GM23338 (cell line): Measurements from ENCODE around the gene TMEM74B. TPM values are rescaled to one million over a fixed set of nuclear protein-coding genes. Genes with fewer than 3 reads are reported as not detected.

ENCODE experiments used
- ATAC-seq: fragments of 200-7000 bp; cut with Tn5 transposase; 3 replicates; pipeline ENCODE4 v1.9.1; 2020
- DNase-seq: peaks from one replicate; pipeline ENCODE4 v3.0.0-alpha.2; 2015; ENCODE audit warnings: low spot score
- H2AFZ ChIP-seq: fragments of 200-600 bp; sonication (generic); 2 replicates; pipeline ENCODE4 v1.8.0; 2016; ENCODE audit warnings: antibody characterized with exemption, mild to moderate bottlenecking, moderate library complexity
- H3F3A ChIP-seq: fragments of 200-600 bp; sonication (generic); replicated peaks from 2 replicates; pipeline ENCODE4 v1.8.0; 2017; ENCODE audit warnings: antibody characterized with exemption, mixed run types, low read depth
- H3K27ac ChIP-seq: fragments of 200-600 bp; sonication (generic); 2 replicates; pipeline ENCODE4 v1.6.1; 2016; ENCODE audit warnings: low read depth
- H3K27me3 ChIP-seq: fragments of 200-600 bp; sonication (generic); 2 replicates; pipeline ENCODE4 v1.8.0; 2016; ENCODE audit warnings: mild to moderate bottlenecking, mixed run types, moderate library complexity; ENCODE audit not compliant: insufficient read depth
- H3K36me3 ChIP-seq: fragments of 200-600 bp; sonication (generic); 2 replicates; pipeline ENCODE4 v1.8.0; 2016; ENCODE audit warnings: mild to moderate bottlenecking; ENCODE audit not compliant: insufficient read depth
- H3K4me1 ChIP-seq: fragments of 200-600 bp; sonication (generic); 2 replicates; pipeline ENCODE4 v1.8.0; 2016; ENCODE audit warnings: mild to moderate bottlenecking, moderate library complexity; ENCODE audit not compliant: insufficient read depth
- H3K4me2 ChIP-seq: fragments of 200-600 bp; sonication (generic); 2 replicates; pipeline ENCODE4 v1.7.1; 2017; ENCODE audit warnings: mixed run types
- H3K4me3 ChIP-seq: fragments of 200-600 bp; sonication (generic); 2 replicates; pipeline ENCODE4 v1.6.1; 2016; ENCODE audit warnings: mixed run types
- H3K79me2 ChIP-seq: fragments of 200-600 bp; sonication (generic); replicated peaks from 2 replicates; pipeline ENCODE4 v1.8.0; 2017; ENCODE audit warnings: mild to moderate bottlenecking; ENCODE audit not compliant: insufficient read depth
- H3K9me2 ChIP-seq: fragments of 200-600 bp; sonication (generic); 2 replicates; pipeline ENCODE4 v1.8.0; 2017; ENCODE audit not compliant: insufficient read depth
- H4K20me1 ChIP-seq: fragments of 200-600 bp; sonication (generic); replicated peaks from 2 replicates; pipeline ENCODE4 v1.8.0; 2017; ENCODE audit warnings: mild to moderate bottlenecking; ENCODE audit not compliant: insufficient read depth
- H3K27ac Mint-ChIP-seq: 2 replicates; pipeline ENCODE4 v1.8.0; 2020; ENCODE audit warnings: inconsistent platforms, mild to moderate bottlenecking, moderate library complexity, mixed read lengths
- H3K27me3 Mint-ChIP-seq: 3 replicates; pipeline ENCODE4 v1.8.0; 2022; ENCODE audit warnings: low read depth, mild to moderate bottlenecking, moderate library complexity, mixed read lengths, inconsistent platforms; ENCODE audit not compliant: insufficient read depth, poor library complexity
- H3K36me3 Mint-ChIP-seq: 3 replicates; pipeline ENCODE4 v1.8.0; 2021; ENCODE audit warnings: low read depth, mild to moderate bottlenecking, inconsistent platforms, moderate library complexity, mixed read lengths
- H3K4me1 Mint-ChIP-seq: 3 replicates; pipeline ENCODE4 v1.8.0; 2020; ENCODE audit warnings: mild to moderate bottlenecking, inconsistent platforms, mixed read lengths
- H3K4me3 Mint-ChIP-seq: 3 replicates; pipeline ENCODE4 v1.8.0; 2021; ENCODE audit warnings: moderate library complexity, mild to moderate bottlenecking, inconsistent platforms, mixed read lengths
- H3K9me3 Mint-ChIP-seq: 3 replicates; pipeline ENCODE4 v1.8.0; 2020; ENCODE audit warnings: moderate library complexity, mild to moderate bottlenecking, inconsistent platforms, mixed read lengths
- CREB1 ChIP-seq: fragments of 250-450 bp; sonication (Bioruptor Pico); IDR thresholded peaks from 2 replicates; pipeline ENCODE4 v1.5.0; 2020; ENCODE audit warnings: low read depth, mild to moderate bottlenecking, moderate library complexity
- JUNB ChIP-seq: IDR thresholded peaks from one replicate; pipeline ENCODE4 v1.6.1; 2016; ENCODE audit warnings: antibody characterized with exemption; ENCODE audit not compliant: unreplicated experiment
- POLR2AphosphoS5 ChIP-seq: IDR thresholded peaks from 2 replicates; pipeline ENCODE4 v1.6.1; 2016; ENCODE audit warnings: antibody characterized with exemption, low read depth
- STAT1 ChIP-seq: IDR thresholded peaks from one replicate; pipeline ENCODE4 v1.6.1; 2016; ENCODE audit warnings: antibody characterized with exemption; ENCODE audit not compliant: unreplicated experiment
- ZNF114 ChIP-seq: fragments of 250-450 bp; sonication (Bioruptor Pico); IDR thresholded peaks from 2 replicates; pipeline ENCODE4 v1.5.0; 2020; ENCODE audit warnings: mild to moderate bottlenecking, moderate library complexity
- ZNF331 ChIP-seq: fragments of 250-450 bp; sonication (Bioruptor Pico); IDR thresholded peaks from 2 replicates; pipeline ENCODE4 v1.5.0; 2020; ENCODE audit warnings: low read depth, mild to moderate bottlenecking, moderate library complexity
- polyA plus RNA-seq: library from polyadenylated mRNA; unstranded; fragments of >200 nt; fragmentation: Nextera tagmentation; extraction: Ambion mirVana; gene quantifications from 2 replicates; pipeline ENCODE4 v1.2.1, GENCODE V29; 2016
- total RNA-seq: library from RNA; depleted of rRNA; stranded (reverse); fragments of >200 nt; shearing (Covaris generic); gene quantifications from 2 replicates; pipeline ENCODE4 v1.2.3, GENCODE V29; 2014
- TF ChIP-seq, protein P1 (sequence below): IDR thresholded peaks from one replicate; pipeline ENCODE4 v1.6.1; 2018; ENCODE audit warnings: antibody characterized with exemption; ENCODE audit not compliant: unreplicated experiment
- TF ChIP-seq, protein P2 (sequence below), 2 experiments: fragments of 200-600 bp in 1 of 2; sonication (generic) in 1 of 2; conservative IDR thresholded peaks; 2 replicates each; pipeline versions ENCODE4 v1.5.1 to v1.6.1; 2016 to 2017; ENCODE audit warnings: antibody characterized with exemption in 2 of 2, low read depth in 2 of 2, mild to moderate bottlenecking in 2 of 2, moderate library complexity in 1 of 2
- TF ChIP-seq, protein P3 (sequence below): IDR thresholded peaks from 2 replicates; pipeline ENCODE4 v1.6.1; 2016; ENCODE audit warnings: antibody characterized with exemption

TMEM74B gene
- total and polyA plus RNA-seq, 2 experiments from 2014 or later: 1.0 to 4.8 TPM

DNA sequence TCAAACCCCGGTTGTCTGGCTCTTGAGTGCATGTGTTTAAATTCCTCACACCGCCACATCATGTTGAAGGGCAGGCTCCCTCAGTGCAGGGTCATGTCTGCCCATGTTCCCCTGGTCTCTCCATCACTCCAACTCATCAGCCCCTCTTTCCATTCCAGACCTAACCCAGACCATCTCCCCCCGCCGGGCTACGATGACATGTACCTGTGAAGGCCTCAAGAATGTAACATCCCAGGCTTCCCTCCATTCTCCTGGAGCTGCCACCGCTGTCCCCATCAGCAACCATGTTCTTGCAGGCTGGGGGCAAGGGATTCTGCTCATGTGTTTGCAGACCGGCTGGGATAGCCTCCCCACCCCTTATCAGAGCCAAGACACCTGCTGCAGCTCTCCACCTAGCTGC is 19.9 kb downstream of the TMEM74B start (continued):
- TF ChIP-seq, protein P1, sequence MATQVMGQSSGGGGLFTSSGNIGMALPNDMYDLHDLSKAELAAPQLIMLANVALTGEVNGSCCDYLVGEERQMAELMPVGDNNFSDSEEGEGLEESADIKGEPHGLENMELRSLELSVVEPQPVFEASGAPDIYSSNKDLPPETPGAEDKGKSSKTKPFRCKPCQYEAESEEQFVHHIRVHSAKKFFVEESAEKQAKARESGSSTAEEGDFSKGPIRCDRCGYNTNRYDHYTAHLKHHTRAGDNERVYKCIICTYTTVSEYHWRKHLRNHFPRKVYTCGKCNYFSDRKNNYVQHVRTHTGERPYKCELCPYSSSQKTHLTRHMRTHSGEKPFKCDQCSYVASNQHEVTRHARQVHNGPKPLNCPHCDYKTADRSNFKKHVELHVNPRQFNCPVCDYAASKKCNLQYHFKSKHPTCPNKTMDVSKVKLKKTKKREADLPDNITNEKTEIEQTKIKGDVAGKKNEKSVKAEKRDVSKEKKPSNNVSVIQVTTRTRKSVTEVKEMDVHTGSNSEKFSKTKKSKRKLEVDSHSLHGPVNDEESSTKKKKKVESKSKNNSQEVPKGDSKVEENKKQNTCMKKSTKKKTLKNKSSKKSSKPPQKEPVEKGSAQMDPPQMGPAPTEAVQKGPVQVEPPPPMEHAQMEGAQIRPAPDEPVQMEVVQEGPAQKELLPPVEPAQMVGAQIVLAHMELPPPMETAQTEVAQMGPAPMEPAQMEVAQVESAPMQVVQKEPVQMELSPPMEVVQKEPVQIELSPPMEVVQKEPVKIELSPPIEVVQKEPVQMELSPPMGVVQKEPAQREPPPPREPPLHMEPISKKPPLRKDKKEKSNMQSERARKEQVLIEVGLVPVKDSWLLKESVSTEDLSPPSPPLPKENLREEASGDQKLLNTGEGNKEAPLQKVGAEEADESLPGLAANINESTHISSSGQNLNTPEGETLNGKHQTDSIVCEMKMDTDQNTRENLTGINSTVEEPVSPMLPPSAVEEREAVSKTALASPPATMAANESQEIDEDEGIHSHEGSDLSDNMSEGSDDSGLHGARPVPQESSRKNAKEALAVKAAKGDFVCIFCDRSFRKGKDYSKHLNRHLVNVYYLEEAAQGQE: no peak
- TF ChIP-seq, protein P2, sequence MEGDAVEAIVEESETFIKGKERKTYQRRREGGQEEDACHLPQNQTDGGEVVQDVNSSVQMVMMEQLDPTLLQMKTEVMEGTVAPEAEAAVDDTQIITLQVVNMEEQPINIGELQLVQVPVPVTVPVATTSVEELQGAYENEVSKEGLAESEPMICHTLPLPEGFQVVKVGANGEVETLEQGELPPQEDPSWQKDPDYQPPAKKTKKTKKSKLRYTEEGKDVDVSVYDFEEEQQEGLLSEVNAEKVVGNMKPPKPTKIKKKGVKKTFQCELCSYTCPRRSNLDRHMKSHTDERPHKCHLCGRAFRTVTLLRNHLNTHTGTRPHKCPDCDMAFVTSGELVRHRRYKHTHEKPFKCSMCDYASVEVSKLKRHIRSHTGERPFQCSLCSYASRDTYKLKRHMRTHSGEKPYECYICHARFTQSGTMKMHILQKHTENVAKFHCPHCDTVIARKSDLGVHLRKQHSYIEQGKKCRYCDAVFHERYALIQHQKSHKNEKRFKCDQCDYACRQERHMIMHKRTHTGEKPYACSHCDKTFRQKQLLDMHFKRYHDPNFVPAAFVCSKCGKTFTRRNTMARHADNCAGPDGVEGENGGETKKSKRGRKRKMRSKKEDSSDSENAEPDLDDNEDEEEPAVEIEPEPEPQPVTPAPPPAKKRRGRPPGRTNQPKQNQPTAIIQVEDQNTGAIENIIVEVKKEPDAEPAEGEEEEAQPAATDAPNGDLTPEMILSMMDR (conservative IDR thresholded peaks at IDR 0.05; ENCODE audit: low read depth in 2 of 2): no peak
- TF ChIP-seq STAT1 (no peak), ZNF114 (no peak), POLR2AphosphoS5 (no peak), CREB1 (no peak), ZNF331 (no peak)
- TF ChIP-seq, protein P3, sequence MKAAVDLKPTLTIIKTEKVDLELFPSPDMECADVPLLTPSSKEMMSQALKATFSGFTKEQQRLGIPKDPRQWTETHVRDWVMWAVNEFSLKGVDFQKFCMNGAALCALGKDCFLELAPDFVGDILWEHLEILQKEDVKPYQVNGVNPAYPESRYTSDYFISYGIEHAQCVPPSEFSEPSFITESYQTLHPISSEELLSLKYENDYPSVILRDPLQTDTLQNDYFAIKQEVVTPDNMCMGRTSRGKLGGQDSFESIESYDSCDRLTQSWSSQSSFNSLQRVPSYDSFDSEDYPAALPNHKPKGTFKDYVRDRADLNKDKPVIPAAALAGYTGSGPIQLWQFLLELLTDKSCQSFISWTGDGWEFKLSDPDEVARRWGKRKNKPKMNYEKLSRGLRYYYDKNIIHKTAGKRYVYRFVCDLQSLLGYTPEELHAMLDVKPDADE: no peak

DNA sequence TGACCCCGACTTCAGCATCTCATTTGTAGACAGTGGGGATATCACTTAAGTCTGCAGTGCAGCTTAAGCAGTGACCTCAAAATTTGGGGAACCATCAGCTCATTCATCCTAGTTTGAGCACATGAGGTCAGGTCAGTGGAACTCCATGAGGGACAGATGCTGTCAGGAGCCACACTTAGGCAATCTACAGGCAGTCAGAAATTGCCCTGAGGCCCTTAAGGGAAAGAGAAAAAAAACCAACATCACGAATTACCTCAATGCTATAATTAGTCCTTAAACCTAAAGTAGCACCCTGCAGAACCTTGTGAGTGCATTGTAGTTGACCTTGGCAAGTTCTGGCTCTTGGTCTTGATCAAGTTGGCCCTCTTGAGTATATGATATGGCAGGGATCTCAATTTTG is 21.1 kb downstream of the TMEM74B start:
- Mint-ChIP-seq H3K4me3 (no peak overlapping the region), H3K27me3 (peaks cover 1% of the 10 kb centered on the region), H3K36me3 (peaks cover 52% of the 10 kb centered on the region), H3K27ac (no peak overlapping the region), H3K9me3 (no peaks in the 10 kb centered on the region), H3K4me1 (no peaks in the 10 kb centered on the region)
- Histone ChIP-seq H2AFZ (no peak overlapping the region), H3K4me1 (no peaks in the 10 kb centered on the region), H3K79me2 (no peaks in the 10 kb centered on the region), H3F3A (no peaks in the 10 kb centered on the region), H3K4me3 (no peak overlapping the region), H3K9me2 (no peaks in the 10 kb centered on the region), H3K4me2 (no peak overlapping the region), H3K27ac (no peak overlapping the region), H4K20me1 (peaks cover 3% of the 10 kb centered on the region), H3K27me3 (no peaks in the 10 kb centered on the region), H3K36me3 (peaks cover 19% of the 10 kb centered on the region)
- DNase-seq: no peak
- no peak for ATAC-seq
- TF ChIP-seq, protein P3: no peak
- TF ChIP-seq JUNB (no peak), POLR2AphosphoS5 (no peak), ZNF331 (no peak), STAT1 (no peak), CREB1 (no peak)
- TF ChIP-seq, protein P1: no peak
